Tibial artery (tissue), 4 donors: ENCODE results near the gene TRIM8.
A peak's percentile ranks its signal among the peaks of the same experiment; 100 is the strongest.

Source experiments
- DNase-seq, 2 donors: peaks; one replicate each; pipeline ENCODE4 v3.0.0-alpha.2; 2019
- H3K27ac ChIP-seq, 2 donors: fragments of 200-600 bp; sonication (generic) in 1 of 2; 1 replicate in 1 of 2; 2 replicates in 1 of 2; pipeline ENCODE4 v1.5.1; 2018 to 2019; ENCODE audit warnings: mild to moderate bottlenecking in 1 of 2
- H3K27me3 ChIP-seq, 2 donors: fragments of 200-600 bp; sonication (generic) in 1 of 2; one replicate each; pipeline versions ENCODE4 v1.5.1 to v1.6.0; 2016 to 2019
- H3K36me3 ChIP-seq, 3 donors: fragments of 200-600 bp; sonication (generic) in 2 of 3; one replicate each; pipeline ENCODE4 v1.5.1; 2016 to 2019; ENCODE audit warnings: mild to moderate bottlenecking in 2 of 3
- H3K4me1 ChIP-seq, 4 donors: fragments of 200-600 bp; sonication (generic) in 2 of 4; 1 replicate in 3 of 4; 2 replicates in 1 of 4; pipeline ENCODE4 v1.5.1; 2016 to 2019
- H3K4me3 ChIP-seq, 2 donors: fragments of 200-600 bp; sonication (generic) in 1 of 2; 1 replicate in 1 of 2; 2 replicates in 1 of 2; pipeline ENCODE4 v1.5.1; 2018 to 2019; ENCODE audit warnings: mild to moderate bottlenecking in 2 of 2
- H3K9me3 ChIP-seq, 3 donors: fragments of 200-600 bp; sonication (generic) in 1 of 3; one replicate each; pipeline ENCODE4 v1.5.1; 2016 to 2019
- CTCF ChIP-seq, 2 experiments: fragments of 200-600 bp in 1 of 2; fragments of 450-650 bp in 1 of 2; IDR thresholded peaks; one replicate each; pipeline ENCODE4 v1.5.1; 2017 to 2019; ENCODE audit warnings: antibody characterized with exemption in 2 of 2, mild to moderate bottlenecking in 1 of 2, moderate library complexity in 1 of 2
- intact Hi-C: fragments of 100-400 bp; cut with DNase I; formaldehyde crosslinking; loops from one replicate; pipeline ENCODE4 v1.15.0; 2023; ENCODE audit warnings: low total_unique reads

Gene TRIM8

GRCh38 chr10:102642736-102643335, 1.4 kb upstream of the TRIM8 start:
- Histone ChIP-seq H3K9me3 (no peaks in the 10 kb centered on the region), H3K27me3 (no peaks in the 10 kb centered on the region), H3K27ac (peak overlapping the region; percentile 97 to 99), H3K36me3 (no peaks in the 10 kb centered on the region), H3K4me3 (peak overlapping the region; percentile 86 to 90), H3K4me1 (peaks cover 0 to 17% (median 14%) of the 10 kb centered on the region in 4 donors)
- DNase-seq = peak; percentile 73 to 86
- intact Hi-C loops = loop anchor here (5.0 kb wide), 1 partner anchor 141 kb away; the partner anchor contains the start of genes ACTR1A and SUFU
- no peak for TF ChIP-seq CTCF (IDR thresholded peaks at IDR 0.05)

- Histone ChIP-seq H3K9me3 (no peaks in the 10 kb centered on the region), H3K27ac (peak overlapping the region; percentile 97 to 99), H3K4me3 (peak overlapping the region; percentile 86 to 90), H3K27me3 (no peaks in the 10 kb centered on the region), H3K4me1 (peaks cover 0 to 24% (median 21%) of the 10 kb centered on the region in 4 donors), H3K36me3 (no peaks in the 10 kb centered on the region)
- intact Hi-C loops = loop anchor here (5.0 kb wide), 1 partner anchor 141 kb away; the partner anchor contains the start of genes ACTR1A and SUFU
- TF ChIP-seq CTCF (IDR thresholded peaks at IDR 0.05) = no peak
- peak; percentile 67 to 85 for DNase-seq
Measured at GRCh38 chr10:102643336-102644065, 778 bp upstream of the TRIM8 start.

GRCh38 chr10:102644646-102645387, 538 bp downstream of the TRIM8 start:
- TF ChIP-seq CTCF (IDR thresholded peaks at IDR 0.05) = peak; percentile 59 to 60
- no peaks in the 10 kb centered on the region for H3K36me3 ChIP-seq
- peak; percentile 85 to 93 for DNase-seq
- no peaks in the 10 kb centered on the region for H3K27me3 ChIP-seq
- no peaks in the 10 kb centered on the region for H3K9me3 ChIP-seq
- peaks cover 0 to 37% (median 34%) of the 10 kb centered on the region in 4 donors for H3K4me1 ChIP-seq
- peak overlapping the region; percentile 97 to 99 for H3K27ac ChIP-seq
- intact Hi-C loops = loop anchor here (5.0 kb wide), 2 partner anchors 67 to 143 kb away; partner anchors contain the start of genes ACTR1A, ARL3, SFXN2 and SUFU
- H3K4me3 ChIP-seq = peak overlapping the region; percentile 86 to 90

- Histone ChIP-seq H3K27me3 (no peaks in the 10 kb centered on the region), H3K9me3 (no peaks in the 10 kb centered on the region), H3K36me3 (no peaks in the 10 kb centered on the region), H3K4me3 (peak overlapping the region; percentile 86 to 90), H3K4me1 (peaks cover 0 to 43% (median 40%) of the 10 kb centered on the region in 4 donors), H3K27ac (peak overlapping the region; percentile 97 to 99)
- peak; percentile 87 to 88 for DNase-seq
- no peak for TF ChIP-seq CTCF (IDR thresholded peaks at IDR 0.05)
- intact Hi-C loops = loop anchor here (5.0 kb wide), 1 partner anchor 67 kb away; the partner anchor contains the start of genes ARL3 and SFXN2
Measured at GRCh38 chr10:102645388-102645740, 1.1 kb downstream of the TRIM8 start.
